ENCODE measurements around the gene AKAP10.
"Not testable (repeated sequence)": the region's sequence is repeated elsewhere in the genome, so short reads cannot be mapped to it uniquely, and the experiment has no call there.

Gene AKAP10
- 42.7 to 62.4 reads per million in 2 donors for total RNA-seq

GRCh38 chr17:19977293-19978208, at the start of gene AKAP10:
Gene AKAP10, minus strand, starts transcription at chr17:19977828. Its CDS starts 149 bp downstream, at chr17:19977679.
- peak; percentile 84 to 93 (median 87) for DNase-seq

GRCh38 chr17:20026960-20027359, 49.3 kb upstream of the AKAP10 start:
- DNase-seq = no peak

GRCh38 chr17:20022701-20023100, 45.1 kb upstream of the AKAP10 start:
- DNase-seq = no peak

- DNase-seq = not testable (repeated sequence)
Observed at GRCh38 chr17:20016475-20016992, 38.9 kb upstream of the AKAP10 start.

- no peak for DNase-seq
Observed at GRCh38 chr17:20012017-20012536, 34.4 kb upstream of the AKAP10 start.

GRCh38 chr17:20010936-20011335, 33.3 kb upstream of the AKAP10 start:
- DNase-seq = no peak

GRCh38 chr17:20010099-20010863, 32.7 kb upstream of the AKAP10 start:
- DNase-seq = no peak

GRCh38 chr17:20009302-20010098, 31.9 kb upstream of the AKAP10 start, which contains the start of gene SPECC1:
Gene SPECC1, plus strand, starts transcription at chr17:20009359. Its CDS starts 87,293 bp downstream, at chr17:20096652.
- peak; percentile 75 to 80 (median 79) for DNase-seq

GRCh38 chr17:20009052-20009301, 31.3 kb upstream of the AKAP10 start:
- DNase-seq = no peak

GRCh38 chr17:20008242-20009051, 30.8 kb upstream of the AKAP10 start:
- DNase-seq = peak in 4 of 5 experiments; percentile 1 to 22 (median 2)

GRCh38 chr17:19996502-19996901, 18.9 kb upstream of the AKAP10 start:
- DNase-seq = no peak

- DNase-seq = no peak
Observed at GRCh38 chr17:19996086-19996485, 18.5 kb upstream of the AKAP10 start.

- peak; percentile 41 to 76 (median 63) for DNase-seq
Observed at GRCh38 chr17:19992803-19993713, 15.4 kb upstream of the AKAP10 start.

- DNase-seq = no peak
Observed at GRCh38 chr17:19991252-19991885, 13.7 kb upstream of the AKAP10 start.

GRCh38 chr17:19987897-19988296, 10.3 kb upstream of the AKAP10 start:
- DNase-seq = no peak

- no peak for DNase-seq
Observed at GRCh38 chr17:19986941-19987861, 9.6 kb upstream of the AKAP10 start.

- DNase-seq = no peak
Observed at GRCh38 chr17:19979917-19980770, 2.5 kb upstream of the AKAP10 start.

- DNase-seq = no peak
Observed at GRCh38 chr17:19978805-19979211, 1.2 kb upstream of the AKAP10 start.
